Superior temporal gyrus (tissue), 1 donor: Measurements from ENCODE around the gene EDIL3.

Experiments used
- DNase-seq: peaks from one replicate; pipeline ENCODE4 v3.0.0-alpha.2; 2016; ENCODE audit errors: extremely low spot score

EDIL3 gene

GRCh38 chr5:83965441-83965840 lies 419.2 kb downstream of the EDIL3 start:
- DNase-seq = no peak

GRCh38 chr5:83964271-83964670 lies 420.4 kb downstream of the EDIL3 start:
- DNase-seq = no peak

- DNase-seq = no peak
Measured at GRCh38 chr5:83957188-83957587, 427.5 kb downstream of the EDIL3 start.

GRCh38 chr5:83956386-83956785 lies 428.3 kb downstream of the EDIL3 start:
- DNase-seq = no peak

GRCh38 chr5:83955916-83956315 lies 428.8 kb downstream of the EDIL3 start:
- no peak for DNase-seq

- DNase-seq = no peak
Measured at GRCh38 chr5:83947763-83948162, 436.9 kb downstream of the EDIL3 start.

GRCh38 chr5:83946516-83946915 lies 438.2 kb downstream of the EDIL3 start:
- no peak for DNase-seq

- no peak for DNase-seq
Measured at GRCh38 chr5:83942155-83942554, 442.5 kb downstream of the EDIL3 start.

GRCh38 chr5:83937837-83938236 lies 446.8 kb downstream of the EDIL3 start:
- no peak for DNase-seq

- DNase-seq = no peak
Measured at GRCh38 chr5:83931969-83932368, 452.7 kb downstream of the EDIL3 start.

GRCh38 chr5:83927140-83927733 lies 457.4 kb downstream of the EDIL3 start:
- peak; percentile 90 for DNase-seq

GRCh38 chr5:83925955-83926337 lies 458.7 kb downstream of the EDIL3 start:
- DNase-seq = no peak

GRCh38 chr5:83925321-83925954 lies 459.2 kb downstream of the EDIL3 start:
- DNase-seq = peak; percentile 47

- no peak for DNase-seq
Measured at GRCh38 chr5:83924891-83925290, 459.8 kb downstream of the EDIL3 start.

GRCh38 chr5:83924171-83924570 lies 460.5 kb downstream of the EDIL3 start:
- no peak for DNase-seq

GRCh38 chr5:83922699-83923098 lies 462.0 kb downstream of the EDIL3 start:
- peak; percentile 71 for DNase-seq

- no peak for DNase-seq
Measured at GRCh38 chr5:83921666-83922193, 462.9 kb downstream of the EDIL3 start.

- no peak for DNase-seq
Measured at GRCh38 chr5:83919071-83920041, 465.3 kb downstream of the EDIL3 start.

- DNase-seq = no peak
Measured at GRCh38 chr5:83917261-83917908, 467.3 kb downstream of the EDIL3 start.

GRCh38 chr5:83914662-83915418 lies 469.8 kb downstream of the EDIL3 start:
- no peak for DNase-seq

GRCh38 chr5:83914199-83914598 lies 470.5 kb downstream of the EDIL3 start:
- no peak for DNase-seq
